ENCODE results near the gene NUP188.

The NUP188 gene

GRCh38 chr9:129012893-129013448, 65.5 kb downstream of the NUP188 start:
- Histone ChIP-seq H3K36me3 (ENCODE audit: control insufficient read depth, low read length) (peaks cover 55% of the 10 kb centered on the region), H3K27ac (ENCODE audit: low read depth, low read length) (no peak overlapping the region), H3F3A (ENCODE audit: control insufficient read depth, insufficient read depth) (peaks cover 4% of the 10 kb centered on the region; the same call in 1 of the 2 replicates), H3K79me2 (ENCODE audit: control insufficient read depth, low read length) (no peaks in the 10 kb centered on the region), H3K9me2 (replicated peaks; ENCODE audit: control insufficient read depth, low read length) (no peaks in the 10 kb centered on the region), H3K9me3 (ENCODE audit: control insufficient read depth, insufficient read depth, low read length) (no peaks in the 10 kb centered on the region), H3K27me3 (ENCODE audit: control insufficient read depth, low read length) (no peaks in the 10 kb centered on the region), H3K4me2 (ENCODE audit: low read length) (no peak overlapping the region), H4K20me1 (ENCODE audit: control insufficient read depth, insufficient read depth, low read depth, low read length) (no peaks in the 10 kb centered on the region), H3K4me3 (ENCODE audit: low read length) (no peak overlapping the region), H3K4me1 (ENCODE audit: control insufficient read depth, low read length) (no peaks in the 10 kb centered on the region)
- TF ChIP-seq EZH2phosphoT487 (IDR thresholded peaks at IDR 0.05; ENCODE audit: borderline replicate concordance, low read length) (no peak), CTCF (IDR thresholded peaks at IDR 0.05; ENCODE audit: low read depth, low read length, poor library complexity, severe bottlenecking) (no peak)

GRCh38 chr9:129013674-129014073, 66.2 kb downstream of the NUP188 start:
- no peaks in the 10 kb centered on the region for H3K4me1 ChIP-seq (ENCODE audit: control insufficient read depth, low read length)
- no peaks in the 10 kb centered on the region for H3K9me2 ChIP-seq (replicated peaks; ENCODE audit: control insufficient read depth, low read length)
- H3K4me2 ChIP-seq (ENCODE audit: low read length) = no peak overlapping the region
- TF ChIP-seq CTCF (IDR thresholded peaks at IDR 0.05; ENCODE audit: low read depth, low read length, poor library complexity, severe bottlenecking) = no peak
- no peak for TF ChIP-seq EZH2phosphoT487 (IDR thresholded peaks at IDR 0.05; ENCODE audit: borderline replicate concordance, low read length)
- H3K36me3 ChIP-seq (ENCODE audit: control insufficient read depth, low read length) = peaks cover 48% of the 10 kb centered on the region
- H3K4me3 ChIP-seq (ENCODE audit: low read length) = no peak overlapping the region
- no peak overlapping the region for H3K27ac ChIP-seq (ENCODE audit: low read depth, low read length)
- H3K9me3 ChIP-seq (ENCODE audit: control insufficient read depth, insufficient read depth, low read length) = no peaks in the 10 kb centered on the region
- H4K20me1 ChIP-seq (ENCODE audit: control insufficient read depth, insufficient read depth, low read depth, low read length) = no peaks in the 10 kb centered on the region
- peaks cover 4% of the 10 kb centered on the region; the same call in 1 of the 2 replicates for H3F3A ChIP-seq (ENCODE audit: control insufficient read depth, insufficient read depth)
- no peaks in the 10 kb centered on the region for H3K27me3 ChIP-seq (ENCODE audit: control insufficient read depth, low read length)
- H3K79me2 ChIP-seq (ENCODE audit: control insufficient read depth, low read length) = no peaks in the 10 kb centered on the region

GRCh38 chr9:129014124-129014523, 66.6 kb downstream of the NUP188 start:
- Histone ChIP-seq H3K27me3 (ENCODE audit: control insufficient read depth, low read length) (no peaks in the 10 kb centered on the region), H3K4me3 (ENCODE audit: low read length) (no peak overlapping the region), H4K20me1 (ENCODE audit: control insufficient read depth, insufficient read depth, low read depth, low read length) (no peaks in the 10 kb centered on the region), H3F3A (ENCODE audit: control insufficient read depth, insufficient read depth) (peaks cover 4% of the 10 kb centered on the region; the same call in 1 of the 2 replicates), H3K36me3 (ENCODE audit: control insufficient read depth, low read length) (peaks cover 44% of the 10 kb centered on the region), H3K9me3 (ENCODE audit: control insufficient read depth, insufficient read depth, low read length) (no peaks in the 10 kb centered on the region), H3K27ac (ENCODE audit: low read depth, low read length) (no peak overlapping the region), H3K79me2 (ENCODE audit: control insufficient read depth, low read length) (no peaks in the 10 kb centered on the region), H3K4me2 (ENCODE audit: low read length) (no peak overlapping the region), H3K4me1 (ENCODE audit: control insufficient read depth, low read length) (no peaks in the 10 kb centered on the region), H3K9me2 (replicated peaks; ENCODE audit: control insufficient read depth, low read length) (no peaks in the 10 kb centered on the region)
- TF ChIP-seq CTCF (IDR thresholded peaks at IDR 0.05; ENCODE audit: low read depth, low read length, poor library complexity, severe bottlenecking) (no peak), EZH2phosphoT487 (IDR thresholded peaks at IDR 0.05; ENCODE audit: borderline replicate concordance, low read length) (no peak)

Measured in DOHH2 (cell line).